ENCODE measurements around the gene AGA.

AGA gene

GRCh38 chr4:177446586-177446985 is 4.3 kb upstream of the AGA start:
- H3K9me3 ChIP-seq, result no peaks in the 10 kb centered on the region; the same call in 1 of the 2 replicates
- no peak for DNase-seq
- no peaks in the 10 kb centered on the region for H3K36me3 ChIP-seq
- H3K4me3 ChIP-seq (ENCODE audit: low read depth, low read length), result no peak overlapping the region
- no peaks in the 10 kb centered on the region for H3K27me3 ChIP-seq
- no peaks in the 10 kb centered on the region for H3K4me1 ChIP-seq
- TF ChIP-seq CTCF (IDR thresholded peaks at IDR 0.05; ENCODE audit: low read depth, low read length), result no peak

- no peaks in the 10 kb centered on the region; the same call in 1 of the 2 replicates for H3K4me1 ChIP-seq
- no peaks in the 10 kb centered on the region; the same call in 1 of the 2 replicates for H3K9me3 ChIP-seq
- DNase-seq, result no peak
- H3K36me3 ChIP-seq, result no peaks in the 10 kb centered on the region
- no peak for TF ChIP-seq CTCF (IDR thresholded peaks at IDR 0.05; ENCODE audit: low read depth, low read length)
- H3K4me3 ChIP-seq (ENCODE audit: low read depth, low read length), result no peak overlapping the region
- no peaks in the 10 kb centered on the region for H3K27me3 ChIP-seq
These were observed 2.9 kb upstream of the AGA start for GRCh38 chr4:177444911-177445736.

GRCh38 chr4:177441061-177441802 is 1.0 kb downstream of the AGA start:
- H3K9me3 ChIP-seq, result no peaks in the 10 kb centered on the region; the same call in 1 of the 2 replicates
- no peaks in the 10 kb centered on the region for H3K36me3 ChIP-seq
- H3K27me3 ChIP-seq, result no peaks in the 10 kb centered on the region
- H3K4me3 ChIP-seq (ENCODE audit: low read depth, low read length), result peak overlapping the region; percentile 84
- H3K4me1 ChIP-seq, result no peaks in the 10 kb centered on the region; the same call in 1 of the 2 replicates
- DNase-seq, result peak; percentile 15
- peak; percentile 41 for TF ChIP-seq CTCF (IDR thresholded peaks at IDR 0.05; ENCODE audit: low read depth, low read length)

- Histone ChIP-seq H3K4me1 (no peaks in the 10 kb centered on the region; the same call in 1 of the 2 replicates), H3K27me3 (no peaks in the 10 kb centered on the region), H3K9me3 (no peaks in the 10 kb centered on the region; the same call in 1 of the 2 replicates), H3K36me3 (peaks cover 3% of the 10 kb centered on the region; the same call in 1 of the 2 replicates), H3K4me3 (ENCODE audit: low read depth, low read length) (no peak overlapping the region)
- TF ChIP-seq CTCF (IDR thresholded peaks at IDR 0.05; ENCODE audit: low read depth, low read length), result no peak
- DNase-seq, result no peak
These were observed 5.8 kb downstream of the AGA start for GRCh38 chr4:177436456-177436855.

- H3K27me3 ChIP-seq, result no peaks in the 10 kb centered on the region
- TF ChIP-seq CTCF (IDR thresholded peaks at IDR 0.05; ENCODE audit: low read depth, low read length), result no peak
- peaks cover 3% of the 10 kb centered on the region; the same call in 1 of the 2 replicates for H3K36me3 ChIP-seq
- no peak overlapping the region for H3K4me3 ChIP-seq (ENCODE audit: low read depth, low read length)
- no peaks in the 10 kb centered on the region for H3K4me1 ChIP-seq
- no peak for DNase-seq
- no peaks in the 10 kb centered on the region for H3K9me3 ChIP-seq
These were observed 7.6 kb downstream of the AGA start for GRCh38 chr4:177434667-177435066.

All from BE2C (cell line).